Fibroblast of the aortic adventitia (primary cell): Measurements from ENCODE around the gene ITSN2. TPM values are rescaled to one million over a fixed set of nuclear protein-coding genes. Genes with fewer than 3 reads are reported as not detected.

Source experiments
- small RNA-seq: library from RNA; depleted of rRNA; stranded (forward); fragments of <200 nt; gene quantifications from one replicate; pipeline ENCODE3, GENCODE V24; 2012
- total RNA-seq: library from RNA; depleted of rRNA; stranded (reverse); fragments of >200 nt; gene quantifications from 2 replicates; pipeline ENCODE4 v1.2.3, GENCODE V29; 2012; ENCODE audit warnings: low replicate concordance

The ITSN2 gene
- total RNA-seq, 1 donor: 32.4 TPM

Small RNA genes within 50 kb of the gene (small RNA-seq; reads per million reads assigned to genes)
- gene HMGN2P20: not detected
- not detected for gene RF00602

Other genes starting within 250 kb of the ITSN2 start
- gene PFN4, start 237.2 kb downstream of the ITSN2 start, total RNA-seq: 0.45 and 1.7 TPM in 2 replicates
- gene FAM228B, start 237.1 kb downstream of the ITSN2 start, total RNA-seq: 7.0 and 10.3 TPM in 2 replicates
- 0.18 and 1.3 TPM in 2 replicates for gene FAM228A, start 185.5 kb downstream of the ITSN2 start, total RNA-seq
- gene NCOA1, start 130.7 kb upstream of the ITSN2 start, total RNA-seq: 10.4 and 24.0 TPM in 2 replicates